Thoracic aorta (tissue), 2 donors: ENCODE results near the gene B4GALT2. TPM values are rescaled to one million over a fixed set of nuclear protein-coding genes. Genes with fewer than 3 reads are reported as not detected.

Experiments used
- ATAC-seq: fragments of 150-250 bp; one replicate; pipeline ENCODE4 v1.8.0; 2017; ENCODE audit warnings: low read depth; ENCODE audit not compliant: insufficient number of reproducible peaks, low FRiP score
- DNase-seq: peaks from one replicate; pipeline ENCODE4 v3.0.0-alpha.2; 2020; ENCODE audit warnings: low spot score
- H3K27ac ChIP-seq, 2 donors: fragments of 200-600 bp; sonication (generic); 1 replicate in 1 of 2; 2 replicates in 1 of 2; pipeline ENCODE4 v1.5.1; 2016; ENCODE audit warnings: mild to moderate bottlenecking in 2 of 2, moderate library complexity in 2 of 2
- H3K27me3 ChIP-seq: fragments of 200-600 bp; sonication (generic); replicated peaks from 2 replicates; pipeline ENCODE4 v1.6.0; 2016; ENCODE audit warnings: mild to moderate bottlenecking; ENCODE audit not compliant: insufficient read depth
- H3K36me3 ChIP-seq: fragments of 200-600 bp; sonication (generic); one replicate; pipeline ENCODE4 v1.5.1; 2016
- H3K4me1 ChIP-seq, 2 donors: fragments of 200-600 bp; sonication (generic); 1 replicate in 1 of 2; 2 replicates in 1 of 2; pipeline versions ENCODE4 v1.5.1 to v1.6.0; 2016; ENCODE audit warnings: low read depth in 2 of 2, mild to moderate bottlenecking in 1 of 2; ENCODE audit not compliant: control insufficient read depth in 1 of 2
- H3K4me3 ChIP-seq: fragments of 200-600 bp; sonication (generic); 2 replicates; pipeline ENCODE4 v1.5.1; 2016; ENCODE audit warnings: mild to moderate bottlenecking
- H3K9me3 ChIP-seq: fragments of 200-600 bp; sonication (generic); 2 replicates; pipeline ENCODE4 v1.5.1; 2016
- total RNA-seq, 2 donors: library from RNA; depleted of rRNA; stranded (reverse); fragments of >200 nt; gene quantifications; one replicate each; pipeline versions ENCODE4 v1.1.0 to v1.2.3, GENCODE V29; 2016
- TF ChIP-seq, protein P1 (sequence below): fragments of 200-600 bp; sonication (generic); IDR thresholded peaks from one replicate; pipeline ENCODE4 v1.5.1; 2019; ENCODE audit warnings: antibody characterized with exemption

The B4GALT2 gene
- total RNA-seq, 2 donors from 2014 or later, result 34.8 to 51.6 TPM

GRCh38 chr1:43979261-43979527, 184 bp downstream of the B4GALT2 start:
- no peak for ATAC-seq
- Histone ChIP-seq H3K4me1 (peaks cover 29 to 48% of the 10 kb centered on the region in 2 donors), H3K4me3 (peak overlapping the region; percentile 82), H3K27ac (no peak overlapping the region), H3K27me3 (no peaks in the 10 kb centered on the region), H3K9me3 (no peaks in the 10 kb centered on the region), H3K36me3 (peaks cover 11% of the 10 kb centered on the region)
- TF ChIP-seq, protein P1, sequence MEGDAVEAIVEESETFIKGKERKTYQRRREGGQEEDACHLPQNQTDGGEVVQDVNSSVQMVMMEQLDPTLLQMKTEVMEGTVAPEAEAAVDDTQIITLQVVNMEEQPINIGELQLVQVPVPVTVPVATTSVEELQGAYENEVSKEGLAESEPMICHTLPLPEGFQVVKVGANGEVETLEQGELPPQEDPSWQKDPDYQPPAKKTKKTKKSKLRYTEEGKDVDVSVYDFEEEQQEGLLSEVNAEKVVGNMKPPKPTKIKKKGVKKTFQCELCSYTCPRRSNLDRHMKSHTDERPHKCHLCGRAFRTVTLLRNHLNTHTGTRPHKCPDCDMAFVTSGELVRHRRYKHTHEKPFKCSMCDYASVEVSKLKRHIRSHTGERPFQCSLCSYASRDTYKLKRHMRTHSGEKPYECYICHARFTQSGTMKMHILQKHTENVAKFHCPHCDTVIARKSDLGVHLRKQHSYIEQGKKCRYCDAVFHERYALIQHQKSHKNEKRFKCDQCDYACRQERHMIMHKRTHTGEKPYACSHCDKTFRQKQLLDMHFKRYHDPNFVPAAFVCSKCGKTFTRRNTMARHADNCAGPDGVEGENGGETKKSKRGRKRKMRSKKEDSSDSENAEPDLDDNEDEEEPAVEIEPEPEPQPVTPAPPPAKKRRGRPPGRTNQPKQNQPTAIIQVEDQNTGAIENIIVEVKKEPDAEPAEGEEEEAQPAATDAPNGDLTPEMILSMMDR, result no peak
- DNase-seq, result no peak

DNA sequence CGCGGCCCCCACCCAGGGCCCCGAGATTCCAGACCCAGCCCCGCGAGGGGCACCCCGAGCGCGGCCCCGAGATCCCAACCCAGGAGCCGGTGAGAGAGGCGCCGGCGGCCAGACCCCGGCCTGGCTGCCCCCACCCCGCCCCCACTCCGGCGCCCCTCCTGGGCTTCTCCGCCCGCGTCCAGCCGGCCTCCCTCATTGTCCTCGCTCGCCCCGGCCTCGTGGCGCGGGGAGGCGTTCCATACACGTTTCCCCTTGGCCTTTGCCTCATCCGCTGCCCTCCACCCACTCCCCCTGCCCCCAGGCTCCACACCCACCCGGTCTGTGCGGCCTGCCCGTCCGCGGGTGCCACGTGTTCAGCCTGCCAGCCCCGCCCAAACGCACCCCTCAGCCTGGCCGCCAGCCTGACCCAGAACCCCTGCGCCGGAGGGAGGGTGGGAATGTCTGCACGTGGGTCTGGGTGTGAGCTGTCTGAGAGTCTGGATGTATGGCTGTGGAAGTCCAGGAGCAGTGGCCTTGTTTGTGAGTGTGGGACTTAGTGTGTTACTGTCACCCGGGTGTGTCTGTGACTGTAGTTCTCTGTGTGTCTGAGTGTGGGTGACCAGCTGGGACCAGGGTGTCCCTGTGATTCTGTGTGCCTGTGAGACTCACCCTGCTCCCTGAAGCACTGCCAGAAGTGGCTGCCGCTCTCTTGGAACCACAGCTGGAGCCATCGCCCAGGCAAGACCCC, 681 bp downstream of the B4GALT2 start:
- TF ChIP-seq, protein P1, result no peak
- peaks cover 11% of the 10 kb centered on the region for H3K36me3 ChIP-seq
- no peaks in the 10 kb centered on the region for H3K27me3 ChIP-seq
- ATAC-seq (no peak), DNase-seq (no peak)
- H3K4me3 ChIP-seq, result peak overlapping the region; percentile 82
- H3K27ac ChIP-seq, result peak overlapping the region; percentile 9 to 34
- H3K9me3 ChIP-seq, result no peaks in the 10 kb centered on the region
- peaks cover 29 to 45% of the 10 kb centered on the region in 2 donors for H3K4me1 ChIP-seq

DNA sequence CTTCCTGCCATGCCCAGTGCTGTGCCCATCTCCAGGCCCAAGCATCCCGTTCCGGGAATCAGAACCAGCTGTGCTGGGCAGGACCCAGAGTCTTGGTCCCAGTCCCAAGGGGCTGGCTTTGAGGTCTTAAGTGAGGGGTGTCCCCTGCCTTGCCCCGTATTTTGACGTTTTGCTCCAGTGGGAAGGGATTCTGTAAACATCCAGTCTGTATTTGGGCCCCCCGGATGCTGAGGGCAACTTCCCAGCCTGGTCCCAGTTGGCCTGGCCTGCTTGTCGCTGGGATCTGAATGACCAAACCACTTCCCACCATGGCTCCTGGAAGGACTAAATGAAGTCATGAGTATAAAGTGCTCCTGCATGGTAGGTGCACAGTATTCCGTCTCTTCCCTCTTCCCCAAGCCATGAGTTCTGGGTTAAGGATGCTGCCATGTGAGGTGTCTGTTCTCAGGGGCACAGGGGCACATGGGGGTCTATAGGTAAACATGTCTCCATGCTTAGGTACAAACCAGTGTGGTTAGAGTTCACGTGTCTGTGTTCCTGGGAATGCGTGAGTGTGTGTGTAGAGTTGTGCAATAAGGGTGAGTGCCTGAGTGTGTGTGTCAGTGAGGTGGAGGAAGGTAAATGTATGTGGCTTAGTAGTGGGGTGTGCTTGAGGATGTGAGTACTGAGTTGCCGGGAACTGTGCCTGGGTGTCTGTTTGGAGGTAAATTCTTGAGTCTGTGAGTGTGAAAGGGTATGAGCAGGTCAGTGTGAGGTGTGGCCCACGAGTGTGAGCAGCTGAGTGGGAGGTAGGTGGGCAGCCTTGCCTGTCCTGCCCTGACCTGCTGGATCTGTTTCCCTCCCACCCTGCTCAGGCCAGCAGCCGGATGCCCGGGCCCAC, 1.5 kb downstream of the B4GALT2 start:
- Histone ChIP-seq H3K36me3 (peaks cover 11% of the 10 kb centered on the region), H3K9me3 (no peaks in the 10 kb centered on the region), H3K27ac (peak overlapping the region in 1 of 2 donors; percentile 9), H3K4me3 (peak overlapping the region; percentile 82), H3K27me3 (no peaks in the 10 kb centered on the region), H3K4me1 (peaks cover 28 to 43% of the 10 kb centered on the region in 2 donors)
- TF ChIP-seq, protein P1, result no peak
- no peak for DNase-seq
- ATAC-seq, result no peak

DNA sequence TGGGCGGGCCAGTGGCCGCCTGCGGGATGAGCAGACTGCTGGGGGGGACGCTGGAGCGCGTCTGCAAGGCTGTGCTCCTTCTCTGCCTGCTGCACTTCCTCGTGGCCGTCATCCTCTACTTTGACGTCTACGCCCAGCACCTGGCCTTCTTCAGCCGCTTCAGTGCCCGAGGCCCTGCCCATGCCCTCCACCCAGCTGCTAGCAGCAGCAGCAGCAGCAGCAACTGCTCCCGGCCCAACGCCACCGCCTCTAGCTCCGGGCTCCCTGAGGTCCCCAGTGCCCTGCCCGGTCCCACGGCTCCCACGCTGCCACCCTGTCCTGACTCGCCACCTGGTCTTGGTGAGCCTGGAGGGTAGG, 2.1 kb downstream of the B4GALT2 start:
- Histone ChIP-seq H3K27me3 (no peaks in the 10 kb centered on the region), H3K9me3 (no peaks in the 10 kb centered on the region), H3K36me3 (peaks cover 11% of the 10 kb centered on the region), H3K4me1 (peaks cover 22 to 37% of the 10 kb centered on the region in 2 donors), H3K4me3 (no peak overlapping the region), H3K27ac (no peak overlapping the region)
- DNase-seq (no peak), ATAC-seq (no peak)
- TF ChIP-seq, protein P1, result no peak

DNA sequence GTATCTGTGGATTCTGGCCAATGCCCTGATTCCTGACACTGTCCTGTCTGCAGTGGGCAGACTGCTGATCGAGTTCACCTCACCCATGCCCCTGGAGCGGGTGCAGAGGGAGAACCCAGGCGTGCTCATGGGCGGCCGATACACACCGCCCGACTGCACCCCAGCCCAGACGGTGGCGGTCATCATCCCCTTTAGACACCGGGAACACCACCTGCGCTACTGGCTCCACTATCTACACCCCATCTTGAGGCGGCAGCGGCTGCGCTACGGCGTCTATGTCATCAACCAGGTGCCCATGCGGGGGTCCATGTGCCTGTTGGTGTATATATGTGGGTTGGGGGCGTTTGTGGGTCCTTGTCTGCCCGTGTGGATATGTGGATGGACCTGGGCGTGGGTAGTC, 2.6 kb downstream of the B4GALT2 start:
- TF ChIP-seq, protein P1, result no peak
- no peaks in the 10 kb centered on the region for H3K9me3 ChIP-seq
- peaks cover 8% of the 10 kb centered on the region for H3K36me3 ChIP-seq
- H3K27me3 ChIP-seq, result no peaks in the 10 kb centered on the region
- no peak overlapping the region for H3K4me3 ChIP-seq
- DNase-seq (no peak), ATAC-seq (no peak)
- H3K4me1 ChIP-seq, result peaks cover 17 to 32% of the 10 kb centered on the region in 2 donors
- no peak overlapping the region for H3K27ac ChIP-seq
